Ovary (tissue), 3 donors: ENCODE measurements around the gene THSD7A.

Source experiments
- EP300 ChIP-seq: sonication (generic); formaldehyde crosslinking; IDR thresholded peaks from one replicate; pipeline ENCODE4 v1.6.1; 2017; ENCODE audit warnings: antibody characterized with exemption
- POLR2A ChIP-seq: fragments of 450-650 bp; IDR thresholded peaks from one replicate; pipeline ENCODE4 v1.6.1; 2017; ENCODE audit warnings: antibody characterized with exemption, mild to moderate bottlenecking, moderate library complexity
- TF ChIP-seq, protein P1 (sequence below), 3 donors: fragments of 450-650 bp in 2 of 3; fragments of 200-600 bp in 1 of 3; IDR thresholded peaks; one replicate each; pipeline versions ENCODE4 v1.5.1 to v1.8.0; 2016 to 2022; ENCODE audit warnings: antibody characterized with exemption in 3 of 3, mild to moderate bottlenecking in 1 of 3
- donor health status: DM: no; HTN: no; CAD: no.

GRCh38 chr7:11846361-11846955 lies 14.5 kb upstream of the THSD7A start:
- TF ChIP-seq POLR2A (no peak), EP300 (no peak)
- TF ChIP-seq, protein P1, sequence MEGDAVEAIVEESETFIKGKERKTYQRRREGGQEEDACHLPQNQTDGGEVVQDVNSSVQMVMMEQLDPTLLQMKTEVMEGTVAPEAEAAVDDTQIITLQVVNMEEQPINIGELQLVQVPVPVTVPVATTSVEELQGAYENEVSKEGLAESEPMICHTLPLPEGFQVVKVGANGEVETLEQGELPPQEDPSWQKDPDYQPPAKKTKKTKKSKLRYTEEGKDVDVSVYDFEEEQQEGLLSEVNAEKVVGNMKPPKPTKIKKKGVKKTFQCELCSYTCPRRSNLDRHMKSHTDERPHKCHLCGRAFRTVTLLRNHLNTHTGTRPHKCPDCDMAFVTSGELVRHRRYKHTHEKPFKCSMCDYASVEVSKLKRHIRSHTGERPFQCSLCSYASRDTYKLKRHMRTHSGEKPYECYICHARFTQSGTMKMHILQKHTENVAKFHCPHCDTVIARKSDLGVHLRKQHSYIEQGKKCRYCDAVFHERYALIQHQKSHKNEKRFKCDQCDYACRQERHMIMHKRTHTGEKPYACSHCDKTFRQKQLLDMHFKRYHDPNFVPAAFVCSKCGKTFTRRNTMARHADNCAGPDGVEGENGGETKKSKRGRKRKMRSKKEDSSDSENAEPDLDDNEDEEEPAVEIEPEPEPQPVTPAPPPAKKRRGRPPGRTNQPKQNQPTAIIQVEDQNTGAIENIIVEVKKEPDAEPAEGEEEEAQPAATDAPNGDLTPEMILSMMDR (IDR thresholded peaks at IDR 0.05) = no peak
